Mononuclear cell (primary cell): ENCODE data around the gene FMN1. TPM values are rescaled to one million over a fixed set of nuclear protein-coding genes. Genes with fewer than 3 reads are reported as not detected.

Experiments
- H3K27me3 ChIP-seq: 2 replicates; pipeline ENCODE4 v1.6.0; 2011; ENCODE audit warnings: low read length, control low read depth; ENCODE audit not compliant: insufficient read depth
- H3K4me1 ChIP-seq: 2 replicates; pipeline ENCODE4 v1.5.1; 2011; ENCODE audit warnings: mild to moderate bottlenecking, low read length, control low read depth; ENCODE audit not compliant: insufficient read depth
- H3K4me3 ChIP-seq: 2 replicates; pipeline ENCODE4 v1.5.1; 2011; ENCODE audit warnings: mild to moderate bottlenecking, low read length, moderate library complexity
- H3K9me3 ChIP-seq: 2 replicates; pipeline ENCODE4 v1.5.1; 2011; ENCODE audit warnings: low read depth, mild to moderate bottlenecking, control low read depth, low read length
- total RNA-seq: library from RNA; depleted of rRNA; stranded (reverse); fragments of >200 nt; gene quantifications from one replicate; pipeline ENCODE4 v1.2.3, GENCODE V29; 2012

Gene FMN1, protein sequence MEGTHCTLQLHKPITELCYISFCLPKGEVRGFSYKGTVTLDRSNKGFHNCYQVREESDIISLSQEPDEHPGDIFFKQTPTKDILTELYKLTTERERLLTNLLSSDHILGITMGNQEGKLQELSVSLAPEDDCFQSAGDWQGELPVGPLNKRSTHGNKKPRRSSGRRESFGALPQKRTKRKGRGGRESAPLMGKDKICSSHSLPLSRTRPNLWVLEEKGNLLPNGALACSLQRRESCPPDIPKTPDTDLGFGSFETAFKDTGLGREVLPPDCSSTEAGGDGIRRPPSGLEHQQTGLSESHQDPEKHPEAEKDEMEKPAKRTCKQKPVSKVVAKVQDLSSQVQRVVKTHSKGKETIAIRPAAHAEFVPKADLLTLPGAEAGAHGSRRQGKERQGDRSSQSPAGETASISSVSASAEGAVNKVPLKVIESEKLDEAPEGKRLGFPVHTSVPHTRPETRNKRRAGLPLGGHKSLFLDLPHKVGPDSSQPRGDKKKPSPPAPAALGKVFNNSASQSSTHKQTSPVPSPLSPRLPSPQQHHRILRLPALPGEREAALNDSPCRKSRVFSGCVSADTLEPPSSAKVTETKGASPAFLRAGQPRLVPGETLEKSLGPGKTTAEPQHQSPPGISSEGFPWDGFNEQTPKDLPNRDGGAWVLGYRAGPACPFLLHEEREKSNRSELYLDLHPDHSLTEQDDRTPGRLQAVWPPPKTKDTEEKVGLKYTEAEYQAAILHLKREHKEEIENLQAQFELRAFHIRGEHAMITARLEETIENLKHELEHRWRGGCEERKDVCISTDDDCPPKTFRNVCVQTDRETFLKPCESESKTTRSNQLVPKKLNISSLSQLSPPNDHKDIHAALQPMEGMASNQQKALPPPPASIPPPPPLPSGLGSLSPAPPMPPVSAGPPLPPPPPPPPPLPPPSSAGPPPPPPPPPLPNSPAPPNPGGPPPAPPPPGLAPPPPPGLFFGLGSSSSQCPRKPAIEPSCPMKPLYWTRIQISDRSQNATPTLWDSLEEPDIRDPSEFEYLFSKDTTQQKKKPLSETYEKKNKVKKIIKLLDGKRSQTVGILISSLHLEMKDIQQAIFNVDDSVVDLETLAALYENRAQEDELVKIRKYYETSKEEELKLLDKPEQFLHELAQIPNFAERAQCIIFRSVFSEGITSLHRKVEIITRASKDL (N-terminal part only)
- 31.2 TPM for total RNA-seq

DNA sequence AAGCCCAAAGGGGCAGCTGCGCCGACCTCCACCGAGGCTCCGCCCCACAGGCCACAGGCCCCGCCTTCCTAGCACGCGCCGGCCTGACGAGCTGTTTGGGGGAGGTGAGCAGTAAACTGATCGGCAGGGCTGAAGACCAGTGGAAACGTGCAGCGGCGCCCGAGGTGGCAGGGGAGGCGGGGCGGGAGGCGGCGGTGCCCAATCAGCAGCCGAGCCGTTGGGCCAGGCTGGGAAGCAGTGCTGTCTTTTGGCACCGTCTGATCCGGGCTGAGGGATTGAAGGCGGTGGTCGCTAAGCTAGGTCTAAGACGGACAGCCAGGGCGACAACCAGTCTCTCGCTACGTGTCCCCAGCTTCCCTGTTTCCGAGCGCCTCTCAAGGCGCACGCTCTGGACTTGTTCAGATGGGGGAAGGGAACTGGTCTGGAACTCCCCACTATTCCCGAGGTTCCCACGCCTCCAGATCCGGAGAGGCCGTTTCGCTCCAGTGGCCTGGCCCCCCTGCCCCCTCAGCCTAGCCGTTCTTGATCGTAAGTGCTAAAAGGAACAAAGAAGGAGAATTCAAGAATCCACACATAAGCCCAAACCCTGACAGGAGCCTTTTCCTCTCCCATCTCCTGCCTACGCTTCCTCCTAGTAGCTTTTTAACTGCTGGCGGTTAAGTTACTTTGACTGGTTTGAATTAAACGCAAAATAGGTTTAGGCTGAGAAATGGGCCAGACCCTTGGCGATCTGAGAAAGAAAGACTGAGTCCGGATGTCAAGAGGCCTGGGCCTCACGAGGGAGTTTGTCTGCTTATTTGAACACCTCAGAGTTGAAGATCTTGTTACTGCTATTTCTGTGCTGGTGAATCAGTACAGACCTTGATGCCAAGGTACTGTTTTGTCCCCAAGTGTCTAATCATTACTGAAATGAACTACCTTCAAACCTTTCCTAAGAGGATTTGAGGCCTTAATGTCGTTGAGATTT, at the start of gene FMN1:
TSS of gene FMN1 (minus strand) at position 11 of the 967 bp plus-strand sequence. CDS start 39,800 bp downstream, outside the sequence.
- no peaks in the 10 kb centered on the region for H3K27me3 ChIP-seq
- H3K4me1 ChIP-seq: peaks cover 11% of the 10 kb centered on the region
- no peaks in the 10 kb centered on the region for H3K9me3 ChIP-seq
- peak within 1 kb of the TSS; percentile 30 for H3K4me3 ChIP-seq

DNA sequence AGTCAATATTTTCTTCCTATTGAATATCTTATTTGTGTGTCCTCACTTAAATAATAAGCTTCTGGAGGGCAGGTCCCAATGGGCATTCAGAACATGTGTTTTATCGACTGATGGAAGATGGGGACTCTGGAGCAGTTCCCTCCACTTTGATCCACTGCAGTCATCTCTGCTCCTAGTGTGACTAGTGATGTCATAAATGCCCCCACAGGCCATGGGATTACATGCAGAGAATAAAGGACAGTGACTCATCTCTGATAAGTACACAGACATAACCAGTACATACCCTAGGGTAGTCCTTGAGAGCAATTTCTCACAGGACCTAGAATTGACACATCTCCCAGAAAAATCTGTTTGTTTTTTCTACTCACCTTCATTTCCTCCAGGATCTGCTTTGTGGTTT, 49.4 kb upstream of the FMN1 start:
- Histone ChIP-seq H3K27me3 (no peaks in the 10 kb centered on the region), H3K4me1 (no peaks in the 10 kb centered on the region), H3K4me3 (no peak overlapping the region), H3K9me3 (no peaks in the 10 kb centered on the region)

DNA sequence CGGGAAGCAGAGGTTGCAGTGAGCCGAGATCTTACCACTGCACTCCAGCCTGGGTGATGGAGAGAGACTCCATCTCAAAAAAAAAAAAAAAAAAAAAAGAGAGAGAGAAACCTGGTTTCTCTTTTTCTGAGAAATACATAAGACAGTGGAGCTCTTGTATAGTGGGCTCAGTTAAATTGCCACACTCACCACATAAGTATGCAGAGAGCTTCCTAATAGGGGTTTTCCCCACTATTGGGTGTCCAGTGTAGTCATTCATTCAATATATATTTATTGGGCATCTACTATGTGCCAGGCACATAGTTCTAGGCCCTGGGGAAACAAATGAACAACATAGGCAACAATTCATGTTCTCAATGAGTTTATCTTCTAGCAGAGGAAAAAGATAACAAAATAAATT, 48.9 kb upstream of the FMN1 start:
- H3K27me3 ChIP-seq: no peaks in the 10 kb centered on the region
- no peaks in the 10 kb centered on the region for H3K4me1 ChIP-seq
- no peak overlapping the region for H3K4me3 ChIP-seq
- no peaks in the 10 kb centered on the region for H3K9me3 ChIP-seq

DNA sequence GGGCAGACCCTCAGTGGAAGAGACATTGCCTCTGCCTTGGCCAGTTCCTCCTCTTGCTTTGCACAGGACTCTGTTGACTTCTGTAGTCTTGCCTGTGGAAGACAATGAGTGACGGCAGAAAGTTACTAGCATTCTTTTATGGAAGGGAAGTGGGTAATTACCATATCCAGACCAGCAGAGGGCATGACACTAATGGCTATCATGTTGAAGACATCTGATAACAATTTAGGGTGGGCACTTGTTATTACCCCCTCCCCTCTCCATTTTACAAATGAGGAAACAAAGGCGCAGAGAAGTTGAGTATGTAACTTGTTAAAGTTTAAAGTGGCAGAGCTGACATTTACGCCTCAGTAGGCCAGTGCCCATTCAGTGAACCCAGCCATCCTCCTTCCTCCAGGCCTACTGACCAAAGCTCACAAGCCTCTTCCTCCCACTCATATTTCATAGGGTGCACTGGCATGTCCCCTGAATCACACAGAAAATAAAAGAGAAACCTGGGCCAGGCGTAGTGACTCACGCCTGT, 48.2 kb upstream of the FMN1 start:
- Histone ChIP-seq H3K4me1 (no peaks in the 10 kb centered on the region), H3K27me3 (no peaks in the 10 kb centered on the region), H3K9me3 (no peaks in the 10 kb centered on the region), H3K4me3 (no peak overlapping the region)

DNA sequence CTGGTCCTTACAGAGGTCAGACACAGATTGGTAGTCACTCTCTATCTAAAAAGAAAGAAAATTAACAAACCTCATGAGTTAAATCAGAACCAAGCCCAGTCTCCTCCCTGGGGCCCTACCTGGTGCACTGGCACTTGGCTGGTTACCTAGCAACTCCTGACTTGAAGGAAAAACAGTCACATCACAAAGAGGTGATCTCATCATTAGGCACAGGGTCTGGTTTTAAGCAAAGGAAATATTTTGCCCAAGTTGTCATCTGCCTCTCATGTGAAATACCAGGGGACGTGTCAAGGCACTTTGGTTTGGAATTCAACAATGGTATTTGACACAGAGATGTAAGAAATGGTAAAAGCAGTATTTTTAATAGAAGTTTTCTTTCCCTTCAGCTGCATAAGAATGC, 47.7 kb upstream of the FMN1 start:
- Histone ChIP-seq H3K4me3 (no peak overlapping the region), H3K27me3 (peaks cover under 1% of the 10 kb centered on the region), H3K4me1 (no peaks in the 10 kb centered on the region), H3K9me3 (no peaks in the 10 kb centered on the region)

DNA sequence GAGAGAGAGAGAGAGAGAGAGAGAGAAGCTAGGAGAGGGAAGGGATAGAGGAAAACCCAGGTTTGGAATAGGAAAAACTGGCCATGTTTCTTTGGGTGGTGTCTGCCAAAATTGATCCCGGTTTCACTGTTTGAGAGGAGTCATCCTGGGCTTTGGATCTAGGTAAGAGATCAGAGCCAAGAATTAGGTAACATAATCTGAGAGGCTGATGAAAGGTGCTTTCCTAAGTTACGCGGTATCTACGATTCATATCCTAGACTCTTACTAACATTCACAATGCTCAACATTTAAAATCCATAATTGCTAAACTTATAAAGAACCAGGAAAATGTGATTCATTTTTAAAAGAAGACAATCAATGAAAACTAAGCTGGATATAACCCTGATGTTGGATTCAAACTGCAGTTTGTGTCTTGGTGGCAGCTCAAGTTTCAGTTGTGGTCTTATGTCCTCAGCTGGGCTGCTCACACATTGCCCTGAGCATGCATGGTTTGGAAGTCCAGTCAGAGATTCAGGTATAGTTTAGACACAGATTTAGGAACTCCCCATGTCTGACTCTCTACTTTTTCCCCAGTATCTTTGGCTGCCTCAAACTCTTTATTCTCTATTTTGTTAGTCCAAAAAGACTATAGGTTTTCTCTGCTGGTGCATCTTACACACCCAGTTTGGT, 42.5 kb upstream of the FMN1 start:
- no peaks in the 10 kb centered on the region for H3K4me1 ChIP-seq
- no peak overlapping the region for H3K4me3 ChIP-seq
- H3K27me3 ChIP-seq: peaks cover 7% of the 10 kb centered on the region
- no peaks in the 10 kb centered on the region for H3K9me3 ChIP-seq

DNA sequence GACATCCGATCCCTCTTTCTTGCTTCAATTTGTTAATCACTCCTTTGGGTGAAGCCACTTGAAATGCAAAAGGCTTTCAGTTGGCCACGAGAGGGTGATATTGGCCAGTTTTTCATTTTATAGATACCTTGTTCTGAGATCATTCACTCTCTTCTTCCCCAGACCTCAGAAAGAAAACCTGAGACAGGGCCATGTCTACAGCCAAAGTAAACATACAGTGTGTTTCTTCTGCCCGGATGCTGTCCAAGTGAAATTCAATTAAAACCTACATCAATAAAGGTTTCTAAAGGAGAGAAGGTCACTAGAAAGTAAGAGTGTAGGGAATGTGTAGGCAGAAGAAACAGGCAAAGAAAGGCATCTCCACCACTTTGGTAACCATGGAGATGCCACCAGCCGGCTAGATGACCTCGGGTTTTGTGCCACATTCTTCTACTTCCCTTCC, 39.5 kb upstream of the FMN1 start:
- Histone ChIP-seq H3K9me3 (no peaks in the 10 kb centered on the region), H3K4me1 (no peaks in the 10 kb centered on the region), H3K27me3 (peaks cover 7% of the 10 kb centered on the region), H3K4me3 (no peak overlapping the region)

DNA sequence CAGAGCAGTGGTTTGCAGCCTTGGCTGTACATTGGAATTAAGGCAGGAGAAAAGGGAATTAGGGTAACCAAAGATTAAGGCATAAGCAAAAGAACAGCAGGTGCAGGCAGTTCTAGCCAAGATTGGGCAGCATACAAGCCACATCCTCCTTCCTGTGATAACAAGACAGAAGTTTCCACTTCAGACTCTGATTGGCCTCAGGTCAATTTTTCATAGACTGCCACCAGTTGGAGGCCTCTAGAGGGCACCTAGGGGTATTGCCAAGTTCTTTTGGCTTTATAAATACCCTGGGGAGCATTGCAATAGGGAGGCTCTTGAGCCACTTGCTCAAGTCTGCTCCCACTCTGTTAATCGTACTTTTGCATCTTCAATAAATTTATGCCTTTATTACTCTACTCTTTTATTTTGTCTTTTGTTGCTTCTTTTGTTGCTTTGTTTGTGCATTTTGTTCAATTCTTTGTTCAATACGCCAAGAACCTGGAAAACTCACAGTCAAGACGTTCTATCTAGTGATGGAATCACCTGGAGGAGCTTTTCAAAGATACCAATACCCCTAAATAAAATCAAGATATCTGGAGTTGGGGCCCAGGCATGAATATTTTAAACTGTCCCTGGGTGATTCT, 32.2 kb upstream of the FMN1 start:
- H3K27me3 ChIP-seq: no peaks in the 10 kb centered on the region
- H3K4me1 ChIP-seq: peaks cover 11% of the 10 kb centered on the region
- H3K4me3 ChIP-seq: no peak overlapping the region
- no peaks in the 10 kb centered on the region for H3K9me3 ChIP-seq

DNA sequence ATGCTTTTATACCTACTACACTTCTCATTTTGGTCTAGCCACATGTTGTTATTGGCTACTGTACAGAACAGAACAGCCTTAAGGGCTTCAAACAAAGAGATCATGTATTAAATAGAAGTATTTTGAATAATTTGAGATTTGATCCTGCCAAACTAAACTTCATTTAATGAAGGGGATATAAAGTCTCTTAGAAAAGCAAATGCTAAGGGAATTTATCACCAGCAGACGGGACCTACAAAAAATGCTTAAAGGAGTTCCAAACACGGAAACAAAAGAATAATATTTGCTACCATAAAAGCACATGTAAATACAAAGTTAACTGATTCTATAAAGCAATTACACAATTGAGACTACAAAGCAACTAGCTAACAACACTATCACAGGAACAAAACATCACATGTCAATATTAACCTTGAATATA, 23.6 kb upstream of the FMN1 start:
- Histone ChIP-seq H3K27me3 (no peaks in the 10 kb centered on the region), H3K4me3 (no peak overlapping the region), H3K9me3 (no peaks in the 10 kb centered on the region), H3K4me1 (no peaks in the 10 kb centered on the region)

DNA sequence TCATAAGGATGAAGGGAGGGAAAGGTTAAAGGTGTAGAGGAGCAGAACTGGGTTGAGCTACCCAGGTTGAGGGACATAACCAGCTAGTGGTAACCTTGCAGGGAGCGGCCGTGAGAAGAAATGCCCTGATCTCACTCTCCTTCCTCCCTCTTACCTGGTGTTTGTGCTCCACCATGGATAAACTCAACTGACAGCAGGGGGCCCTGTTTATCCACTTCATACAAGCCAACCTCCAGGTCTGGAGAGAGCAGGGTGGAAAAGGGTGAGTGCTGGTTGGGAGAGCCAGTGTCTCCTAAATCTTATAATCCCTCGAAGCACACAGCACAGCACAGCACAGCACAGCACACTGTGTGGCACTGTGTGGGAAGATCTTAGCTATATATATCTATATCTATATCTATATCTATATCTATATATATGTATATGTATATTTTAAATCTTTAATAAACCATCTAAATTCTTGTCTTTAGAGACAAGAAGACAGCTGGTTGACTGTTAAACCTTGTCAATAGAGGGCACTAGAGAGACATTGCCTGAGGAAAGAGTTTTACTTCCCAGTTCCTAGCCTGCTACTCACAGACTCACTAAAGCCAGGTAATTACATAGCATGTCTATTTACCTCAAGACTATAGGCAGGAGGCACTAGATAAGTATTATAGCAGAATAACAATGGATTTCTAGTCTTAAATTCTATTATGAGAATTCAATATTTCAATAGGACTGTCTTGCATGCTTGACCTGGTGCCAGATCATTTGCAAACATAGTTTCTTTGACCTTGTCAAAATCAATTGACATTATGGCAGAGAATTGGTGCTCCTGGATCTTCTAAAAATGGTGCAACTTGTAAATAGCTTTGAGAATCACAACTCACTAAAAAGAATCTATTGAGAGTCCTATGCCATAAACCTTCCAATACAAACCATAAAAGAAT, 21.7 kb upstream of the FMN1 start:
- Histone ChIP-seq H3K9me3 (no peaks in the 10 kb centered on the region), H3K4me3 (no peak overlapping the region), H3K4me1 (no peaks in the 10 kb centered on the region), H3K27me3 (no peaks in the 10 kb centered on the region)

DNA sequence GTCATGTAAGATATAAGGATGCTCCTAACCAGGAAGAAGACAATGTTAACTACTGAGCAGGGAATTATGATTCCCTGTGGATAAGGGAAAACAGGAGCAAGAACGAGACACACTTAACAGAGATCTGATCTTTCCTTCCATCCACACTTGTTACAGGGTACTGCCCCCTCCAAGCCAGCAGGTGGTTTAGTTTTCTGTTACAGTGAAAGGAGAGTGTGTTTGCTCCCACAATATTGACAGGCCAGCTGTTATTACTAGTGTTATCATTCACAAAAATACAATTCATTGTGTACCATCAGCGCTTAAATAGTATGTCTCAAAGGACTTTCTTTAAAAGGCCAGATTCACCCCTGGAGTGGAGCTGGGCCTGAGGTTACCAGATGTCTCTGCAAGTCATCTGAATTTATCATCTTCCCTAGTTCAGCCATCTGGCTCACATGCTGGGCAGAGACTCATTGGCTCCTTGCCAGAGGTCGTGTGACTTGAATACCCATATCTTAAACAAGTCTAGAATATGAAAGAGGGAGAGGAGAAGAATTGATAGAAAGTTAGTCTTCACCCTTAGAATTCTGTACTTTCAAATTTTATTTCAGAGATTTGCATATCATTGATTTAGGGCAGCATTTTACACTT, 16.8 kb upstream of the FMN1 start:
- H3K27me3 ChIP-seq: no peaks in the 10 kb centered on the region
- no peaks in the 10 kb centered on the region for H3K9me3 ChIP-seq
- no peak overlapping the region for H3K4me3 ChIP-seq
- H3K4me1 ChIP-seq: no peaks in the 10 kb centered on the region
